ENCODE data around the gene PITX1. TPM values are rescaled to one million over a fixed set of nuclear protein-coding genes. Genes with fewer than 3 reads are reported as not detected.

Gene PITX1
- total RNA-seq, 1 donor from 2014 or later: not detected

DNA sequence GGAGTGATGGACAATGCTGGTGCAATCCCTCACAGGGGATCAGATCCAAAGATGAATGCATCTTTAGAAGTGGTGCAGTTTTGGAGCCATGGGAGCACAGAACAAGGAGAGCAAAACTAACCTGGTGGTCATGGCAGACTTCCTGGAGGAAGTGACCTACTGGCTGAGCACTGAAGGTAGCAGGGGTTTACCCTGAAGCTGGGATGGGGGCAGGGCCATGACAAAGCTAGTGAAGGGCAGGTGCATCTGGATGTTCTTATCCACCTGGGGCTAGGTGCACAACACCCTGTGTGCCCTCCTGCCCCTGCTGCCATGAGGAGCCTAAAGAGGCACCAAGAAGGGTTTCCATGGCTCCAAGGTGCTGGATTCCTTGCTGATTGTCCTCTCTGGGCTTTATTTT, 11.5 kb upstream of the PITX1 start:
- DNase-seq (ENCODE audit: low spot score in 2 of 2) (no peak), FAIRE-seq (no peak)

DNA sequence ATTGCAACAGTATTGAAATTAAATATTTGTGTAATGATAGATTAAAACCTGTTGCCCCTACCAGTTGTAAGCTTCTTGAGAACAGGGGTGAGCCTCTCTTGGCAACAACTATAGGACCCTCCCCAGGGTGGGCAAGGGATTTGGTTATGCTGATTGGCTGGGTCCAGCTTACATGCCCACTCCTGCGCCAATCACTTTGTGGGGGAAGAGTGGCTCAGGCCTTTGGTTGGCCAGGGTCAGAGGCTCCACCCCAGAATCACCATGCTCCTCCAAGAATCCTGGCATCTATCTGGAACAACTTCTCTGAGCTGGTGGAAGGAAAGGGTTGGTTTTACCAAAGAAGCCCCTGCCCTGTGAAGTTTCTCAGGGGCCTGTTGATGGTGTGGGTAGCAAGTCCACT, 8.6 kb upstream of the PITX1 start:
- no peak for FAIRE-seq
- no peak for DNase-seq (ENCODE audit: low spot score in 2 of 2)

DNA sequence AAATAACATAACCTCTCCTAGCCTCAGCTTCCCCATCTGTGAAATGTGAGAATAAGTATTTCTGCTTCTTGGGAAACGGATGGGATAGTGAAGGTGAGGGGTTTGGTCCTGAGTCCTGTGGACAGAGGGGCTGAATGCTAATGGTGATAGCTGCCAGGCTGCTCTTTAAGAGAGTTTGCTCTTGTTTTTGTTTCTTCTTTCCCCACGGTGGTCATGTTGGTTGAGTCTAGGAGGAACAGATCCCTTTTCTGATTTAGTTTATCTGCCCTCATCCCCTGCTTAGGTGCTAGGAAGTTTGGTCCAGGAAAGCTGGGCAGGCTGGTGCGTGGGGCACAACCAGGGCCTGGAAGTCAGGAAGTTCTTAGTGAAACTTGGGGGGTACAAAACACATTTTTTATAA, 7.7 kb upstream of the PITX1 start:
- FAIRE-seq (no peak), DNase-seq (ENCODE audit: low spot score in 2 of 2) (no peak)

DNA sequence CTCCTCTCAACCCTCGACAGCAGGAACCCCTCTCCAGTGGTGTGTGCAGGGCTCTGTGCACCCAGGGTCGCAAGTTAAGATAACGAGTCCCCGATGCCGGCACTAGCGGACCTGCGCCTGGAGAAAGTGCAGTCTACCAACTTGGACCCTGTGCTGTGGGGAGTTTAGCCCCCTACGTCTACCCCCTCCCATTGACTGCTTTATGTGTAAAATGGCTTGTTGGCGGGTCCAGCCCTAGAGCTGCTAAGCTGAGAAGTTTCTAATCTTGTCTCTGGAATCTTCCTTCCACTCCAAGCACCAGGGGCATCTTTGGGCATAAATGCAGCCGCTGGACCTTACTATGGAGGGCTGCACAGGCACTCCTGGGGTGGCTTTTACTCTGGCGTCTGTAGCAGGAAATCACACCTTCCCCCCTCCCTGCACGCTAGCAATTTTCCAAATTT, 7.1 kb upstream of the PITX1 start:
- DNase-seq (ENCODE audit: low spot score in 2 of 2): no peak
- FAIRE-seq: no peak

DNA sequence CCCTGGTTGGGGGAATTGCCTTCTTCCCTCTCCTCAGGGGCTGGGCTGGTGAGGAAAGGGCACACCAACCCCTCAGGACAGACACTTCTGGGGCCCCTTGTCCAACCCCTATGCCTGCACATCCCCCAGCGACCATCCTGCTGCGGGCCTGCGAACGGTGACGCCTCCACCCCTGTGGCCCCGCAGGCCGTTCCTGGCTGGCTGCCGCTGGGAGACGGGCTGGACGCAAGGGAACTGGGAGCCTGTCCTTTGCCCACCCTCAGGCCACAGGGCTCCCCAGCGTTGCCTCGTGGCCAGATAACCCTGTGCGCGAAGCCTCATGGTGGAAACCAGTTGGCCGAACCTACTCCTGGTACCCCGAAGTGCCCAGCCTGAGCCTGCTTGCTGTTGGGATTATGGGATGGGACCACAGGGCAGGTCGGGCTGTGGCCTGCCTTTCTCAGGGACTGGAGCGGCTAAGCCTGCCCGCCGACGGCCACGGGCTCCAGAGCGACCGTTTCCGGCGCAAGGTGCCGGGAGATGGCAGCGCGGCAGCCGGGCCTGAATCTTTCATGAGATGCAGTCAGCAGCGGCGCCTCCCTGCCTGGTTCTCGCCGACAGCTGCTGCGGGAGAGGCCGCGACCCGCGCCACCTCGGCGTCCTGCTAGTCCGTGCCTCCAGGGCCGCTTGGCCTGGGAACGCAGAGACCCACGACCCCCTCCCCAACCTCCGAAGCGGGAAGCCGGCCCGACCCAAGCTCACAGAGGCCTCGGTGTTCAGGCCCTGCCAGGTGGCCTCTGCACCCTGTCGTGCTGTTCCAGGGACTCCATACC, 6.5 kb upstream of the PITX1 start:
- FAIRE-seq: no peak
- no peak for DNase-seq (ENCODE audit: low spot score in 2 of 2)

DNA sequence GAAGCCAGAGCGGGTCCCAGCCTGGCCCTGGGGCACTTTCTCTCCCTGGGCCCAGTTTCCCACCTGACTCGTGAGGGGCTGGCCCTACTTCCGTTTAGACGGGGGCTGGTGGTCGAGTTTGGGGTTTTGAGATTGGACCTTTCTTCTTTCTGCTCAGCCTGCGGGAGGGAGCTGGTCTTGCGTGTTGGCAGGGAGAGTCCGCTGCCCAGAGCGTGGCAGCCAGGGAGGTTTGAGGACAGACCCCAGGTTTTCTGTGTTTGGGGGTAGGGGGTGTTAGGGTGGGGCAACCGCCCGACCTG, 6.0 kb upstream of the PITX1 start:
- DNase-seq (ENCODE audit: low spot score in 2 of 2) (no peak), FAIRE-seq (no peak)

DNA sequence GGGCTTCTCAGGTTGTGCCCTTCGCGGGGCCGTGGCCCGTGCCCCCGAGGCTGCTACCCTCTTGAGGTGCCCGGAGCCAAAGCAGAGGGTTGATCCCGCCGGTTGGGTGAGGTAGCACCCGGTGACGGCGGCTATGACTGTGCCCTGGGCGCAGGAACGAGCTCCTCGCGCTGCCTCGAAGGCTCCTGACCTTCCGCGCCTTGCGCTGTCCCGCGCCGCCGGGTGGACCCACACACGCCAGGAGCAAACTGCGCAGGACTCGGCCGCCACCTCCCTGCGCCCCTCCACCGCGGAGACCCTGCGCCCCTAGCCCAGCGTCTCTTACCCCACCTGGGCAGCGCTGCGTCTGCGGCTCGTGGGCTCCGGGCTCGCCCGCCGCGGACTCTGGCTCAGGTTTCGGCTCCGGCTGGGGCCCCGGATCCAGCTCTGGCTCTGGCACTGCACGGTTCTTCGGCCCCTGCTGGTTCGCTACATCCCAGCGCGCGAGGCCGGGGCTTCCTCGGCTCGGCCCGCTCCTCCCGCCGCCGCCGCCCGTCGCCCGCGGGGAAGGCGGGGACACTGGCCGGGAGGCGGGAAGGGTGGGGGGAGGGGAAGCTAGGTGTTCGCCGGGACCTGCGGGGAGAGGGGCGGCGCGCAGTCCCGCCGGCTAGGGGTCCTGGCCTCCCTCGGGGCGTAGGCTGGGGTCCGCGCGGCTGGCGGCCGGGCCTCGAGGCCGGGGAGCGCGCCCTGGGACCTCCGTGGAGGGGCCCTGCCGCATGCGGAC, 5.4 kb upstream of the PITX1 start:
- FAIRE-seq: no peak
- DNase-seq (ENCODE audit: low spot score in 2 of 2): no peak

DNA sequence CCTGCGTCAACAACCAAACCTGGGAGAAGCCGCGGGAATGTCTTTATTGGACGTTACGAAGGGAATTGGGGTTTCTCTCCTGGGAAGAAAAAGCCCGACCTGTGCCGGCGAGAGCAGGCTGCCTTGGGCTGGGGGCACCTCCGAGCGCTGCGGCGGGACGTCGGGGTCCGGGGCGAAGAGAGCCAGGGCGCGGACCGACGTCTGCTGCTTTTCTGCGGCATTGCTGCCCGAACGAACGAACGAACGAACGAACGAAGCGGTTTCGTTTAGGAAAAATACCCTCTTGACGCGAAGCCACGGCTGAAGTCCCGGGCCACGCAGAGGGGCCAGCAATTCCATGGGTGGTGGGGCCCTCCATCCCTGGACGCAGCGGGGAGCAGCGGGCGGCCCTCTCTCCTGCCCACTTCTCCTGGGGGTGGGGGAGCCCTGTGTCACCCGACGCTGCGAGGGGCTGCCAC, 4.8 kb upstream of the PITX1 start:
- FAIRE-seq: no peak
- no peak for DNase-seq (ENCODE audit: low spot score in 2 of 2)

DNA sequence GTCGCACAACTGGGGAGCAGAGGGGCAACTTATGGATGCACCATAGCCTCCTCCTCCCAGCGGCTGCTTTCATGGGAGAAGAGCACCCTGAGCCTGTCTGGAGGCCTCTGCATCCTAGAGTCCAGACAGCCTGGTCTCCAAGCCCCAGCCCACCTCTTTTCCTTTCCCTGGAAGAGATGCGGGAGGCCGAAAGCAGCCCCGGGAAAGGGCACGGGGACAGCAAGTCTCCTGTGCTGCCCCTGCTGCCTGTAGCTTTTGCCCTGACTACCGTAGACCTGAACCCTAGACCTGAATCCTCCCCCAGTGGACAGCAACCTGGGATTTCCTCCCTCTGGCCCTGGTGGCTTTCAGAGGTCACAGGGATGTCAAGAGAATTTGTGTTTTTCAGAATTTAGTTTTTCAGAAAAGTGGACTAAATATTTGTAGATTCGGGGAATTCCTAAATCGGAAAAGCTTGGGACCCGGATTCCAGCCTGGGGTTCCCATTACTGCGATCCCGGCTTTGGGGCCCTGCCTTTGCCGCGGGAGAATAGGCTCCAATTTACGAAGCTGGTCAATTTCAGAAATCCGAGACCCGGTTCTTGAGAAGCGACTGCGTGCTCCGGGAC, 4.3 kb upstream of the PITX1 start:
- FAIRE-seq (no peak), DNase-seq (ENCODE audit: low spot score in 2 of 2) (no peak)

DNA sequence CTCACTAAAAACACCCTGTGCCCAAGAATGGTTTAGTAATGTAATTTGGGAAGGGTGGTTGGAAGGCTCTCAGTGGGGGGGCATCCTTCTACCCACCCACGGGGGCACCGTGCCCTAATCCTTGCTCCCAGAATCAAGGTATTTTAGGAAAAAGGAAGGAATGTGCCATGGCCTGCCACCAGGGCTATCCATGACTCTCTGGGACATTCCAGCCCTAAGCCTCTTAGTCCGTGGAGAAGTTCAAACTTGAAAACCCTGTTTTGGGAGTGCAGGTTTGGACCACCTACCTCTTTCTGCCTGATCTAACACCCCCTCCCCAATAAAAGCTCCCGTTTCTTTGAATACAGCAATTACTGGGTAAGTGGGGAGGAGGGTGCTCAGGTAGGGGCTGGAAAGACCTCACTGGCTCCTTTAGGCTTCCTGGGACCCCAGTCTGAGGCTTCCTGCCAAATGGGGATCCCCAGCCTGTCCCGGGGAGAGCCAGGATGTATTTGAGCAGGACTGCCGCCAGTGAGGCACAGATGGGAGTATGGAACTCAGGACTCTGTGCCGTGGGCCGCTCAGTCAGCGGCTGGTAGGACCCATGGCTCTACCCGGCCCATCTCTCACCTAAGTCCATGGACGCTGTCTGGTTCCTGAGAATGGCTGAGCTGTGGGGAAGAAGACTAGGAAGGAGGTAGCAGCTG, 3.6 kb upstream of the PITX1 start:
- DNase-seq (ENCODE audit: low spot score in 2 of 2): no peak
- FAIRE-seq: no peak

DNA sequence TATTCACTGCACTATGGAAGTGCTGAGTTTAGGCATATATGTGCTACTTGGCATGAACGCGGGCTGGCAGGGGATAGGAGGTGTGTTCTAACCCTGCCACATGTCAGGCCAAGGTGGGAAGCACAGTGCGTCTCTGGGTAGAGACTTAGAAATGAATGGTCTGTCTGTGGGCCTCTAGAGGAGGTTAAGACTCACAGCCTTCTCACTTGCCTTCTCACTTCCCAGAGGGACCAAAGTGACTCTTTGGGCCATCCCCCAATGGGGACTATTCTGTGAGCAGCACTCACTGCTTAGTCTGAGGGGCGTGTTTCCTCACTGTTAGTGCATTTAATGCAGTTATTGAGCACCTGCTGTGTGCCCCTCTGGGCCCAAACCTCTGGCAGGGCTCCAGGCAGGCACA, 2.4 kb upstream of the PITX1 start:
- DNase-seq (ENCODE audit: low spot score in 2 of 2) (no peak), FAIRE-seq (no peak)

DNA sequence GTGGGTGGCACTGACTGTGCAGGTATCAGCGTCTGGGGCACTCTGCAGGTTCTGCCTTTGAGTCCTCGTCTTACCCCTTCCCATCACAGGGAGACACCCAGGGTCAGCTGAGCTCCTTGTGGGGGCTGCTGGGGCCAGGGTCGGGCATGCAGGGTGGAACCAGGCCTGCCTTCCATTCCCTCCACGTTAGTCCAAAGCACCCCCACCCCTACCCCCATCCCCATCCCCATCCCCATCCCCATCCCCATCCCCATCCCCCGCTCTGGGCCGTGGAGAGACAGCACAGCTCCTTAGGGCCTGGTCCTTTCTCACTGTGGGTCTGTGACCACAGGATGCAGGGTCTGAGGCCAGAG, 1.6 kb upstream of the PITX1 start:
- FAIRE-seq (no peak), DNase-seq (ENCODE audit: low spot score in 2 of 2) (no peak)

DNA sequence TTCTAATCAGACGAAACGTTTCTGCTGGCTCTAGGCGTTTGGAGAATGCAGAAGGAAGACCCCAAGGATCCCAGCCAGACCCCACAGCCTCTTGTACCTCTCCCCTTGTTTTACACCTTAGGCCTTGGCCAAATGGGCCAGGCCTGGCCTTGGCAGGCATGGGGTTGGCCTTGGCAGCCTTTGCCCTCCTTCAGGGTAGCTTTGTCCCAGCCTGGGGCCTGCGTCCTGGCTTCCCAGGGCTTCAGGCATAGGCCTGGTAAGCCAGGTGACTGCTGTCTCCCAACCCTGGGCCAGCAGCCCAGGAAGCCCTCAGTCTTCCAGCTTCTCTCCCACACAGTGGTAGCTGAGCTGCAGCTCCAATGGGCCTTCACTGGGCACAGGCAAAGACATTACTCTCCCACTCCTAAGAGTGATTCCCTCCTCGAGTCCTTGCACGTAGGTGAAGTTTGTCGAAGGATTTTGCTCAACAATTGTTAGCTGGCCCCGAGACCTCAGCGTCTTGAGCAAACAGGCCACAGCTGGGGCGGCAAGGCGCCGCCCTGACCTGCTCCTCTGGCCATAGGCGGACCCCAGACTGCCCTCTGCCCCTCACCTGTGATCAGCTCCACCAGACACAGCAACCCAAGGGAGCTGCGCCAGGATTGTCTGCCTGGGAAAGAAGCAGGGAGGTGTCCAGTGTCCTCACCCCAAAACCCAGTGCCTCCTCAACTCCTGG, 1.1 kb upstream of the PITX1 start:
- no peak for DNase-seq (ENCODE audit: low spot score in 2 of 2)
- FAIRE-seq: no peak

DNA sequence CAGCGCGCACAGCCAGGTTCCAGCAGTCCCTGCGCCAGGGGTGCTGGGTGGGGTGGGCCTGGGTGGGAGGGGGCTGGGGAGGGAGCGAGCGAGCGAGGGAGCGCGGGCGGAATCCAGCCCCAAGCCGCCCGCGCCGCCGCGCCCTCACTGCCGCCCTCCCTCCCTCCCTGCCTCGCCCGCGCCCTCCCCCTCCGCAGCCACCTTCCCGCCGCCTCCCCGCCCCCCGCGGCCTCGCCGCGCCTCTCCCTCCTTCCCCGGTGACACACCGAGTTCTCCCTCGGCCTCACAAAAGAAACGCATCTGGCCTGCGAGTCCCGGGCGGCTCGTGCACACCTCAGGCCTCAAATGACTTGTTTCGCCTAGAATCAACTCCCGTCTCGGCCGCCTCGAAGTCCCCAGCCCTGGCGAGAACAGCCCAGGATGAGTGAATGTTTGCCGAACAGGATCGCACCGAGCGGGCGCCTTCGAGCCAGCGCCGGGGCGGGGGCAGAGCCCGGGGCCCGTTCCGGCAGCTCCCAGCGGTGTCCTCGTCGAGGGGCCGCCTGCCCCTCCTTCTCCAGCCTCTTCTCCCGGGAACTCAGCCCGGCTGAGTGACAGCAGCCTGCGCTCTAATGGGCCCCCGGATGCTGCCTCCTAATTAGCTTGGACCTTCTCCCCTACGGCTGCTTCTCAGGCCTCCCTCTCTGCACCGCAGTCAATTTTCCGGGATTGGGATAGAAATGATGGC, 371 bp upstream of the PITX1 start:
- DNase-seq (ENCODE audit: low spot score in 2 of 2) (peak in 1 of 2 donors; percentile 46), FAIRE-seq (no peak)

DNA sequence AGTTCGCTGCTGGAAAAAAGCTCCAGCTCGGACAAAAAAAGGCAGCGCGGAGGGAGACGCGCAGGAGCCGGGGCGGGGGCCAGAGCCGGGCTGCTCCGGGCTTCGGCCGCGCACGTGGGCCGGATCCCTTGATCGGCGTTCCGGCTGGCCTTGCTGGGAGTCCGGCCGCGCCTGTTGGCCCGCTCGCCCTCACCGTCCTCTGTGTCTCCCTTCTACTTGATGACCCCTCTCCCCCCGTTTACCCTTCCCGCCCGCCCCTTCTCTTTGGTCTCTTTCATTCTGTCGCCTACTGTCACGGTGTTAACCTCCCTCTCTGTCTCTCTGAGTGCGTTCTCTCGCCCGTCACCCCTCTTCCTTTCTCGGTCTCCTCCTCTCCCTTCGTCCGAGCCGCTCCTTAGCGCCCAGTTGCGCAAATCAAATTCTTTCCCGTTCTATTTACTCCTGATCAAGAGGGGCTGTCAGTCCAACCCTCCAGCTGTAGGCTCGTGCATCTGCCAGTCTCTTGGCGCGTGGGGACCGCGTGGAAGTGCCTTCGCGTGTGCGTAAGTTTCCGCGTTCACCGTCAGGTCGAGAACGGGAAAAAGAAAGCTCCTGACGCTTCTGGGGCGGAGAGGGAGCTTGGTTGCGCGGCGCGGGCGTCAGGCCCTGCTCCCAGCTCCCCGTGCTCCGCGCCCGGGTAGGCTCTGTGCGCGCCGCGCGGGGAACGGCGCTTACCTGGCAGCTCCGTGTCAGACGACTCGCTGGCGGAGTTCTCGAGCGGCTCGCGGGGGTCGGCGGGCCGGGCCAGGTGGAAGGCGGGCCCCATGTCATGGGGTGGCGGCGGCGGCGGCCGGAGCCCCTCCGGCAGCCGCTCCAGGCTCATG, 798 bp downstream of the PITX1 start:
- DNase-seq (ENCODE audit: low spot score in 2 of 2): no peak
- FAIRE-seq: no peak

DNA sequence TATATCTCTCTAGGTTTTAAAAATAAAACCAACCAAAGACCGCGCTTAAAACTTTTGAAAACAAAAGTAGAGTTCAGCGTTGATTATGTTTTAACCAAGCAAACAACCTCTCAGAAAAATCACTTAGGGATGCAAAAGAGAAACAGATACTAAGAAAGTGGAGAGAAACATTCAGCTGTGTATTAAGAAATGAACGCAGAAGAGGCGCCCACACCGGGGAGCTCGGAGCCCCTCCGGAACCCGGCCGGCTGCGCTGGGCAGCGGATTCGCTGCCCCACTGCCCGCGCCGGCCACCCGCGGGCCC, 1.4 kb downstream of the PITX1 start:
- FAIRE-seq: no peak
- no peak for DNase-seq (ENCODE audit: low spot score in 2 of 2)

DNA sequence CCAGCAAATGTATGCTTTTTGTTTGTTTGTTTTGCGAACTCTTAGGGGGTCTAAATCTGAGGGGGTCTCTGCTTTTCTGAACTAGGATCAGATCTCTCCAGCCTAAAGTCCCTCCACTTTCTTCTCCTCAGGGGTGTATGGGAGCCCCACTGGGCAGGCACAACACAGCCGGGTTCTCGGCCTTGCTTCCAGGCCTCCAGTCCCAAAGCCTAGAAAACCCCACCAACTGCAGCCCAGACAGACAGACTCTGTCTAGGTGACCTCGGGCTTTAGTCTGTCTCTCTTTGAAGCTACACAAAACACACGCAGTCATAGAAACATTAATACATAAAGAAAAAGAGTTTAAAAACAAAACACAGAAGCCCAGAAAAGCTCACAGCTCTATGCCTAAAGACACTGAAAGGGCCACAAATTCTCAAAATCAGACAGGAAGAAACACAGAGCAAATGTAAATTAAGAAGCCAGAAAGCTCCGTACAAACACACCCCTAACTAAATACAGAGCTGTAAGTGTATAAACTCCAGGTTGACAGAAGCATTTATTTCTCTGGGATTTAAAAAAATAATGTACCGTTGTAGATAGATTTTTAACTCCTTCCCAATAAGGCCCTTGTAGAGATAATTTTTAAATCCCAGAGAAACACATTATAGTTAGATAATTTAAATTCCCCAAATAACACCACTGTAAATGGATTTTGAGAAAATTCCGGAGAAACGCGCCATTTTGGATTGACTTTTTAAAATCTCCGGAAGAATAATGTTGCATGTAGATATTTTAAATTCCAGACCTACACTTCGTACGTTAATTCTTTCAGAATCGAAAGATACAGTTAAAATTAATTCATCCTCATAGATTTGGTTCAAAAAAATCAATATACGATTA, 2.0 kb downstream of the PITX1 start:
- DNase-seq (ENCODE audit: low spot score in 2 of 2): no peak
- FAIRE-seq: no peak

Data from frontal cortex (tissue), 4 donors.